AG04450 (cell line): ENCODE measurements around the gene ZNF581. TPM values are rescaled to one million over a fixed set of nuclear protein-coding genes. Genes with fewer than 3 reads are reported as not detected.

Experiments used
- CTCF ChIA-PET: fragments of 300-600, 350-600 bp; formaldehyde crosslinking; extraction: SDS; loops from one replicate; lab custom pipeline; 2022; ENCODE audit warnings: antibody characterized with exemption, inconsistent platforms; lab: Charles Lee
- POLR2A ChIA-PET: fragments of 350-600 bp; formaldehyde crosslinking; extraction: SDS; loops from one replicate; lab custom pipeline; 2021; ENCODE audit warnings: antibody characterized with exemption, inconsistent platforms; lab: Yijun Ruan, JAX
- DNase-seq: peaks from one replicate; pipeline ENCODE4 v3.0.0-alpha.2; 2011; ENCODE audit warnings: low read depth, low spot score
- H3K27ac ChIP-seq: one replicate; pipeline ENCODE4 v1.5.1; 2012; ENCODE audit warnings: low read depth, low read length, control low read depth
- H3K27me3 ChIP-seq: one replicate; pipeline ENCODE4 v1.6.0; 2012; ENCODE audit warnings: low read length; ENCODE audit not compliant: control insufficient read depth, insufficient read depth
- H3K4me3 ChIP-seq: 2 replicates; pipeline ENCODE4 v1.5.1; 2011; ENCODE audit warnings: mild to moderate bottlenecking, low read depth, low read length, control low read depth
- H3K9me3 ChIP-seq: 2 replicates; pipeline ENCODE4 v1.5.1; 2012; ENCODE audit warnings: low read length; ENCODE audit not compliant: control insufficient read depth, insufficient read depth
- polyA plus RNA-seq: library from polyadenylated mRNA; depleted of rRNA; stranded (reverse); fragments of >200 nt; gene quantifications from 2 replicates; pipeline ENCODE4 v1.2.3, GENCODE V29; 2011
- TF ChIP-seq, protein P1 (sequence below): IDR thresholded peaks from 2 replicates; pipeline ENCODE4 v1.5.1; 2011; ENCODE audit warnings: low read depth, low read length, control low read depth, inconsistent platforms

Gene ZNF581
- polyA plus RNA-seq, 1 experiment, result 19.1 TPM

GRCh38 chr19:55654323-55654867, 10.9 kb downstream of the ZNF581 start:
- TF ChIP-seq, protein P1, sequence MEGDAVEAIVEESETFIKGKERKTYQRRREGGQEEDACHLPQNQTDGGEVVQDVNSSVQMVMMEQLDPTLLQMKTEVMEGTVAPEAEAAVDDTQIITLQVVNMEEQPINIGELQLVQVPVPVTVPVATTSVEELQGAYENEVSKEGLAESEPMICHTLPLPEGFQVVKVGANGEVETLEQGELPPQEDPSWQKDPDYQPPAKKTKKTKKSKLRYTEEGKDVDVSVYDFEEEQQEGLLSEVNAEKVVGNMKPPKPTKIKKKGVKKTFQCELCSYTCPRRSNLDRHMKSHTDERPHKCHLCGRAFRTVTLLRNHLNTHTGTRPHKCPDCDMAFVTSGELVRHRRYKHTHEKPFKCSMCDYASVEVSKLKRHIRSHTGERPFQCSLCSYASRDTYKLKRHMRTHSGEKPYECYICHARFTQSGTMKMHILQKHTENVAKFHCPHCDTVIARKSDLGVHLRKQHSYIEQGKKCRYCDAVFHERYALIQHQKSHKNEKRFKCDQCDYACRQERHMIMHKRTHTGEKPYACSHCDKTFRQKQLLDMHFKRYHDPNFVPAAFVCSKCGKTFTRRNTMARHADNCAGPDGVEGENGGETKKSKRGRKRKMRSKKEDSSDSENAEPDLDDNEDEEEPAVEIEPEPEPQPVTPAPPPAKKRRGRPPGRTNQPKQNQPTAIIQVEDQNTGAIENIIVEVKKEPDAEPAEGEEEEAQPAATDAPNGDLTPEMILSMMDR, result no peak
- ChIA-PET CTCF (interaction anchor here (0.6 to 1.6 kb wide), 13 partner anchors 9 to 511 kb away, joined by 3 to 20 read pairs (median 3); no protein-coding TSS in a partner anchor), POLR2A (interaction anchor here (0.6 to 1.4 kb wide), 9 partner anchors 18 to 395 kb away, joined by 3 to 8 read pairs (median 3); partner anchors contain the start of genes FIZ1, ISOC2, PPP6R1 and ZNF784)
- DNase-seq, result peak; percentile 99
- Histone ChIP-seq H3K27ac (peak overlapping the region; percentile 97), H3K9me3 (no peaks in the 10 kb centered on the region; the same call in 1 of the 2 replicates), H3K27me3 (no peaks in the 10 kb centered on the region), H3K4me3 (peak overlapping the region; percentile 92)

- no peaks in the 10 kb centered on the region; the same call in 1 of the 2 replicates for H3K9me3 ChIP-seq
- ChIA-PET POLR2A (interaction anchor here (0.7 to 1.4 kb wide), 8 partner anchors 18 to 396 kb away, joined by 3 to 8 read pairs (median 4); partner anchors contain the start of genes FIZ1, ISOC2, PPP6R1 and ZNF784), CTCF (interaction anchor here (0.6 to 1.6 kb wide), 12 partner anchors 9 to 512 kb away, joined by 3 to 20 read pairs (median 4); no protein-coding TSS in a partner anchor)
- no peaks in the 10 kb centered on the region for H3K27me3 ChIP-seq
- H3K27ac ChIP-seq, result peak within 1 kb of the TSS; percentile 99
- H3K4me3 ChIP-seq, result peak within 1 kb of the TSS; percentile 93
- TF ChIP-seq, protein P1, result no peak
- peak; percentile 84 for DNase-seq
Measured at GRCh38 chr19:55654868-55655647, 11.6 kb downstream of the ZNF581 start, which contains the start of gene U2AF2. U2AF2 (plus strand) TSS chr19:55655035; CDS start chr19:55655105, 70 bp downstream.

DNA sequence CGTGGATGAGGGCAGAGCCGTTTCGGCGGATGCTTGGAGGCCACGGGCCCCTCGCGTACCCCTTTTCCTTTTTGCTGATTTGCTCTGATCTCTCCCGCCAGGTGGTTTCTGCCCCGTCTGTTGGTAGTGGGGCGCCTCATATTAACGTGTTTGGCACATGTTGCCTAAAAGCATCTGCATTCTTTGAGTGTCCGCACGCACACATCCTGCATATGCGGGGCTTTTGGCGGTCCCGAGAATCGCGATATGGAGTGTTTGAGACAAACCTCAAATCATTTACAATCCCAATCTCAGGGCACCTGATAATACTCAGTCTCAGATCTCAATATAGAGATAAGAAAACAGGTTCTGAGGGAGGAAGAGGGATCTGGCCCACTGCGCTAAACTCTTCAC, 12.2 kb downstream of the ZNF581 start:
- H3K27ac ChIP-seq, result peak overlapping the region; percentile 99
- POLR2A ChIA-PET, result no interaction called here
- TF ChIP-seq, protein P1, result no peak
- H3K27me3 ChIP-seq, result no peaks in the 10 kb centered on the region
- no peaks in the 10 kb centered on the region; the same call in 1 of the 2 replicates for H3K9me3 ChIP-seq
- H3K4me3 ChIP-seq, result peak overlapping the region; percentile 93
- CTCF ChIA-PET, result no interaction called here
- DNase-seq, result no peak

DNA sequence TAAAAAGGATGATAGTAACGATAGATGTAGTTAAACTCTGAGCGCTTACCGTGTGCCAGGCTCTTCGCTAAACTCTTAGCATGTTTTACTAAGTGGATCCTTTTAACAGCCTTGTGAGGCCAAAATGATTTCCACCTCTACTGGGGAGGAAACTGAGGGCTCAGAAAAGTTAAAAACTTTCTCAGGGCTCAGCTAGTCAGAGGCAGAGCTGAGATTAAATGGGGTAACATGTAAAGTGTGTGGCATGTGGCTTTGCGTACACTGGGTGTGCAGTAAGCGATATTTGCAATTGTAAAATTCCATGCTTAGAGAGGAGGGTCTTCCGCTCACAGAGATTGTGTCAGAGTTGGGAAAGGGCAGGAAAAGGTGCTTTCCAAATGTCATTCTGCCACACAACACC, 13.1 kb downstream of the ZNF581 start:
- DNase-seq, result no peak
- H3K9me3 ChIP-seq, result no peaks in the 10 kb centered on the region; the same call in 1 of the 2 replicates
- no peaks in the 10 kb centered on the region for H3K27me3 ChIP-seq
- ChIA-PET POLR2A (interaction anchor here (1.0 kb wide), 1 partner anchor 76 kb away, joined by 3 read pairs; the partner anchor contains the start of gene ZNF579), CTCF (interaction anchor here (1.8 kb wide), 1 partner anchor 15 kb away, joined by 8 read pairs; no protein-coding TSS in a partner anchor)
- no peak overlapping the region for H3K27ac ChIP-seq
- TF ChIP-seq, protein P1, result no peak
- H3K4me3 ChIP-seq, result peak overlapping the region; percentile 93
